DMS153 treated with DMSO at 0.1 percent for 48 hours (cell line): ENCODE results near the gene DDX31.
A peak's percentile ranks its signal among the peaks of the same experiment; 100 is the strongest.
"Not testable (repeated sequence)": the region's sequence is repeated elsewhere in the genome, so short reads cannot be mapped to it uniquely, and the experiment has no call there.

Source experiments
- DNase-seq: peaks from one replicate; lab custom pipeline; 2025; ENCODE audit not compliant: unreplicated experiment; lab: John Stamatoyannopoulos, UW

Gene DDX31

GRCh38 chr9:132583584-132584304 is 86.0 kb downstream of the DDX31 start:
- DNase-seq, result no peak

- DNase-seq, result no peak
Measured at GRCh38 chr9:132582786-132583583, 86.8 kb downstream of the DDX31 start.

GRCh38 chr9:132582276-132582785 is 87.5 kb downstream of the DDX31 start, which contains the start of gene BARHL1:
Gene BARHL1, plus strand, starts transcription at chr9:132582606. Its CDS starts 192 bp downstream, at chr9:132582798.
- DNase-seq, result no peak

- DNase-seq, result no peak
Measured at GRCh38 chr9:132579427-132579798, 90.4 kb downstream of the DDX31 start.

- no peak for DNase-seq
Measured at GRCh38 chr9:132578367-132578932, 91.3 kb downstream of the DDX31 start.

GRCh38 chr9:132577119-132577518 is 92.7 kb downstream of the DDX31 start:
- no peak for DNase-seq

- DNase-seq, result no peak
Measured at GRCh38 chr9:132575811-132576210, 94.0 kb downstream of the DDX31 start.

- peak; percentile 67 for DNase-seq
Measured at GRCh38 chr9:132575005-132575609, 94.7 kb downstream of the DDX31 start.

- no peak for DNase-seq
Measured at GRCh38 chr9:132572921-132573320, 96.9 kb downstream of the DDX31 start.

- DNase-seq, result no peak
Measured at GRCh38 chr9:132571806-132572600, 97.8 kb downstream of the DDX31 start.

GRCh38 chr9:132568787-132569186 is 101.0 kb downstream of the DDX31 start:
- not testable (repeated sequence) for DNase-seq

- no peak for DNase-seq
Measured at GRCh38 chr9:132564526-132564925, 105.3 kb downstream of the DDX31 start.

GRCh38 chr9:132562306-132562573 is 107.5 kb downstream of the DDX31 start:
- DNase-seq, result no peak

GRCh38 chr9:132560616-132561202 is 109.1 kb downstream of the DDX31 start:
- no peak for DNase-seq

GRCh38 chr9:132559711-132560110 is 110.1 kb downstream of the DDX31 start:
- DNase-seq, result no peak

- DNase-seq, result no peak
Measured at GRCh38 chr9:132557159-132557558, 112.6 kb downstream of the DDX31 start.

GRCh38 chr9:132556714-132557113 is 113.1 kb downstream of the DDX31 start:
- DNase-seq, result no peak

- DNase-seq, result no peak
Measured at GRCh38 chr9:132556235-132556634, 113.5 kb downstream of the DDX31 start.

- DNase-seq, result no peak
Measured at GRCh38 chr9:132555528-132555927, 114.3 kb downstream of the DDX31 start.

GRCh38 chr9:132554755-132555154 is 115.0 kb downstream of the DDX31 start:
- no peak for DNase-seq
